Activated effector memory CD4-positive, alpha-beta T cell treated with anti-CD3 and anti-CD28 coated beads, Interleukin-2, amount 50 U/mL, for 16 hours (primary cell): ENCODE results near the gene EFNA4.

Source experiments
- DNase-seq: peaks from one replicate; pipeline ENCODE4 v3.0.0-alpha.2; 2020

EFNA4 gene

DNA sequence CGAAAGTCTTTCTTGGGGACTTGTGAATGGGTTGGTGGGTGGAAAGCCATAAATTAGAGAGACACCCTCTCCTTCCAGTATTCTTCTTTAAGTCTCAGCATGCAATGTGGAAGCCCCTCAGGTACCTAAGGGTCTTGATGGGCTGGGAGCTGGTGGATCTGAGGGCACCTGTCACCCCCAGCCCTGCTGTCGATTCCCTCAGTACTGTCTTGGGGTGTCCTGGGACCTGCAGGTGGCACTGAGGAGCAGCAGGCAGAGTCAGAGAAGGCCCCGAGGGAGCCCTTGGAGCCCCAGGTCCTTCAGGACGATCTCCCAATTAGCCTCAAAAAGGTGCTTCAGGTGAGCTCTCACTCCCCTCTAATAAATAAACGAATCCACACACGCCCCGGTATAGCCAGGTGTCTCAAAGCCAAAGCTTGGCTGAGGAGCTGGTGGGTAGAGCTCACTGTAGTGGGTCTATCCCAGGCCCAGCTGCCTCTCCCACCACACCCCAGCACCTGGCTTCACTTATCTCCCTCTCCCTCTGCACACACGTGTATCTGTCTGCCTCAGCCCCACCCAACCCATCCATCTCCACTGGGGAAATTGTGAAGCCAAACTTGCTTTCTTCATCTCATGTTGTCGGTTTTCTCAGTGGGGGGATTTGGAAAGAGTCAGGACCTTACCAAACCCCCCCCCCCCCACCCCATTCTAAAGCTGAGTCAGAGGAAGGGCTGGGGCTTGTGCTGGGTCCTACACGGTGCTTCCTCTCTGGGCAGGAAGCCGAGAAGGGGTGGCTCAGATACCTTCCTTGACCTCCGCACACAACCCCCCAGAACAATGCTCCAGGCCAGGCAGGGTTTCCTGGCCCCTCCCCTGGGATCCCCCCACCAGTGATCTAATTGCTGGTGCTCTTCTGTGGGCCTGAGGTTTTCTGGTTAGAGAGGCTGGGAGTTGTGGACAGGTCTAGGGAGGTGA, 10.8 kb upstream of the EFNA4 start:
- peak; percentile 73 for DNase-seq

- DNase-seq, result no peak
These were observed 9.9 kb upstream of the EFNA4 start for GRCh38 chr1:155053531-155054105.

GRCh38 chr1:155057104-155057503, 6.4 kb upstream of the EFNA4 start:
- DNase-seq, result no peak

GRCh38 chr1:155057788-155058211, 5.7 kb upstream of the EFNA4 start:
- DNase-seq, result no peak

- DNase-seq, result no peak
These were observed 2.8 kb upstream of the EFNA4 start for GRCh38 chr1:155060736-155061135.

DNA sequence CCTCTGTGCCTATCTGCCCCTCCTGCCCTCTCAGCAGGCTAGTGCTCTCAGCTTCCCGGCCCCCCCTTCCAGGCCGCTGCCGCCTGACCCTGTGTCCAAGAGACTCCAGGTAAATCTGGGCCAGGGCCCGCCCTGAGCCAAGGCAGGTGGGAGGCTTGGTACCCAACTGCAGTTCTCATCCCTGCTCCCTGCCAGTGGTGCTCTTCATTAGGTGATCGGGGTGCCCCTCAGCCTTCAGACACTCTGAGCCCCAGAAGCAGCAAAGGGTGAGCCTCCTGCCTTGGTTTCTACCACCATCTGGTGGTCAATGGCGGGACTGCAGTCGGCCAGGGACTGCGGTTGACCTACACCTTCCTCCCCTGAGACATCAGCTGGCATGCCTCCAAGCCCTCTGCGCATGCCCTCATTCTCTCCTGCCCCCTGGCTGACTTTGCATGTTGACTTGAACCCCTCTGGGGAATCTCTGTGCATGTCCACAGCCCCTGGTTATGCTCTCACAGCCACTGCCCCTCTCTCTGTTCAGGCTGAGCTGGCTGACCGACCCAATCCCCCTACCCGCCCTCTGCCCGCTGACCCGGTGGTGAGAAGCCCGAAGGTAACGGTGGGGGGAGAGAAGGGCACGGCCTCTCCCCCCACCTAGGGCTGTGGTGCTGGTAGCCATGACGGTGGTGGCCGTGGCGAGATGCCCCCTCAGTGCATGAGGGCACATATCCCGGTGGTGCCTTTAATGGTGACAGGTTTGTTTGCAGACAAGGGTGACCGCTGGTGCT, 2.0 kb upstream of the EFNA4 start:
- DNase-seq, result peak; percentile 98

- no peak for DNase-seq
These were observed 1.3 kb upstream of the EFNA4 start for GRCh38 chr1:155062151-155062686.

DNA sequence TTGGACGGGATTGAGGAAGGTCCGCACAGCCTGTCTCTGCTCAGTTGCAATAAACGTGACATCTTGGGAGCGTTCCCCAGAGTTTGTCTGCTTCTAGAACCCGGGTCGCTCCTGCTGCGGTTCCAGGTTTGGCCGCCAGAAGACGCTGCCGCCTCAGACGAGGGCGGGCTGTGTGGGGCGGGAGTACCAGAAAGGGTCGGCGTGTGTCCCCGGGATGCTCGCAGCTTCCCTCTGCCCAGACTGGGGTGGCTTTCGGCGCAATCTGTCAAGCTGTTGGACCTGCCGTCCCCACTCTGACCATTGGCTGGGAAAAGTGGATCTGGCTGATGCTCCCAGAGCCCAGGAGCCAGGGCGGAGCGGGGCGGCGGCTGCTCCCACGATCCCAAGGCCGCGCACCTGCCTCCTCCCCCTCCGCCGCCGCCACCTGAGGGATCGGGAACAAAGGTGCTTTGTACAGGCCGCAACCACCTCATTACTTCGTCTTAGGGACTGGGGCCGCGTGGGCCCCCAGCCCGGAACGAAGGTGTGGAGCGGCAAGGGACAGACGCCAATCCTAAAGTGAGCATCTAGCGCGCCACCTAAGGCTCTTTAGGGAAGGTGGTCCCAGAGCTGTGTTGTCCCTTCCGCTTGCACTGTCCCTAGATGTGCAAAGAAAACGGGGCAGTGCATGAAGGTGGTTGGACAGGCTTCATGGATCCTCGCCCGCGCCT, 683 bp upstream of the EFNA4 start:
- DNase-seq, result peak; percentile 90

GRCh38 chr1:155064111-155064831, 731 bp downstream of the EFNA4 start:
- DNase-seq, result peak; percentile 73

- no peak for DNase-seq
These were observed 1.4 kb downstream of the EFNA4 start for GRCh38 chr1:155064832-155065429.

DNA sequence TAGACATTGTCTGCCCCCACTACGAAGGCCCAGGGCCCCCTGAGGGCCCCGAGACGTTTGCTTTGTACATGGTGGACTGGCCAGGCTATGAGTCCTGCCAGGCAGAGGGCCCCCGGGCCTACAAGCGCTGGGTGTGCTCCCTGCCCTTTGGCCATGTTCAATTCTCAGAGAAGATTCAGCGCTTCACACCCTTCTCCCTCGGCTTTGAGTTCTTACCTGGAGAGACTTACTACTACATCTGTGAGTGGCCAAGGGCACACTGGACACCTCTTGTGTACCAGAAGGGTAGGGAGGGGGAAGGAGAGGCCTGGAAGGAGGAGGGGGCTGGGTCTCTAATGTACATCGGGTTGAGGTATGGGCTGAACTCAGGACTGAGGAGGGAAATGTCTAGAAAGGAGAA, 3.2 kb downstream of the EFNA4 start:
- no peak for DNase-seq

DNA sequence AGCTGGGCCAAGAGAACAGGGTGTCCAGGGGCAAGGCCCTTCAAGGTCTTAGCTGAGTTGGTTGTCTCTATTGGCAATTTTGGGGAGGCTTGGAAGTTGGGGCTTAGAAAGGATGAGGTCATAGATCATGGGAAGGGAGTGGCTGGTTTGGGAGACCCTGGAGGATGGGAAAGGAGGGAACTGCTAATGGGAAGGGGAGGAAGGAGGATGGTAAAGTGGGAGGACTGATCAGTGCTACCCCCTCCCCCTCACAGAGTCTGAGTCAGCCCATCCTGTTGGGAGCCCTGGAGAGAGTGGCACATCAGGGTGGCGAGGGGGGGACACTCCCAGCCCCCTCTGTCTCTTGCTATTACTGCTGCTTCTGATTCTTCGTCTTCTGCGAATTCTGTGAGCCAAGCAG, 5.1 kb downstream of the EFNA4 start:
- DNase-seq, result no peak

DNA sequence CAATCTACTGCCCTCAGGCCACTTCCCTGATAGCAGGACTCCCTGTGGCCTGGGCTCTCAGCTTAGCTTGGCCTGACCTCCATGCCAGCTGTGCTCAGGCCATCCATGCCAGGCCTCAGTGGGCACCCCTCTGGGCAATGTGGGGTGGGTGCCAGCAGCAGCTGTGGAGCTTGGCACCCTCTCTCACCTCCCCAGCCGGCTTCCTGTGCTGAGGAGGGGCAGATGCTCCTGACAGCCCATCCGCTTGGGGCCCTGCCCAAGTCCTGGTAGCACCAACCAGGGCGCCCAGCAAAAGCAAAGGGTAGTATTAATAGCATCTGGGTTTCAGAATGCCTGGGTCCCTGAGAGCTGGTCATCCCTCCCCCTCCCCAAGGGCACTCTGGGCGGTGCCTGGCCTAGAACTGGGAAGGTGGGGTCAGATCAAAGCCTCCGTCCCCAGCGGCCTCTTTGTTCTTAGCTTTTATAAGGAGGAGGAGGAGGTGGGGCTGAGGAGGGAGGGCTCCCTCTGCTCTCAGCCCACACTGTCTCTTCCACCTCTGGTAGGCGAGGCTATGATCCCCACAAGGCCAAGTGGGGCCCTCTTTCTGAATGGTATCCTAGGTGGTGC, 6.1 kb downstream of the EFNA4 start:
- no peak for DNase-seq

DNA sequence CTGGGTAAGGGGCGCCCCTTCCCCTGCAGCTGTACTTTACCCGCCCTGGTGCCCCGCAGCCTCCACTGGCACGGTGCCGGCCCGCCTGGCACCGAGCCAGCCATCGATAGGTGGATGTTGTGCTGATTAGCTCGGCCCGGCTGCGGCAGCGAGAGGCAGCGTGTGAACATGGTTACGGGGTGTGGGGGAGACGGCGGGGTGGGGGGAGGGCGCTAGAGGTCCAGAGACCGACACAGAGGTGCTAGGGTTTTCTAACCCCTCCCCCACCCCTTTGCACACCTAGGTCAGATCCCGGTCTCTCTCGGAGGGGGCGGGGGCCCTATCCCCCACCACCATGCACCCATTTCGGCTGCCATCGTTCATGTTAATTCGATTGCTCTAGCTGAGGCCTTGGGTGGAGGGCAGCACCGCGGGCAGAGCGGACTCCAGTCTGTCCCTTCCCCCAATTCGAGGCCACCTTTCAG, 6.7 kb downstream of the EFNA4 start:
- no peak for DNase-seq

GRCh38 chr1:155070721-155071569, 7.4 kb downstream of the EFNA4 start:
- DNase-seq, result peak; percentile 90

- no peak for DNase-seq
These were observed 8.2 kb downstream of the EFNA4 start for GRCh38 chr1:155071701-155072100.

DNA sequence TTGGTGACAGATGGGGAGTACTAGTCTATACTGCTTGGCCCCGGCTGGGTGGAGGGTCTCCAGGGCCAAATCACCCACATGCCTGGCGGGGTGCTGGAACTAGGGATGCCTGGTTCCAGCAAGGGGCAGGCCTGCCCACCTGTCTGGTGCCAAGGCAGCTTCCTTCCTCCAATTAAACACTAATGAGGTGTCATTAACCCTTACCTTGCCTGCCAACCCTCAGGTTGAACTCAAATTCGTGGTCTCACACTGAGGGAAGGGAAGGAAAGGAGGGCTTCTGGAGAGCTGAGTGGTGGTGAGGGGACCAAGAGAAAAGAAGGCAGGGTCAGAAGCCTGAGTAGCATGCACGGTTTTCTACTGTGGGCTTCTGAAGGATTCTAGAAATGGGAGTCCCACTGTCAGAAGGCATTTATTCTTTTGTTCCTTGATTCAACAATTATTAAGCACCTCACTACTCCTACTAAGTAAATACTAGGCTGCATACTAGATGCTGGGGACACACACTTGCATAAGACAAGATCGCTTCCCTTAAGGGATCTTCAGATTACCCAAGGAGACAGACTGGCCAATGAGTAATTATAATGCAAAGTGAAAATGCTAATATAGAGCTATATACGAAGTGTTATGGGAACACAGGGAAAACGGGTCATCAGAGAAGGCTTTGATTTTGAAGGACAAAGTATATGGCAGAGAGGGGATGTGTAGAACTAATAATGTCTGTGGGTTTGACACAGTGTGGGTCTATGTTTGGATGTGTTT, 9.2 kb downstream of the EFNA4 start:
- DNase-seq, result no peak

DNA sequence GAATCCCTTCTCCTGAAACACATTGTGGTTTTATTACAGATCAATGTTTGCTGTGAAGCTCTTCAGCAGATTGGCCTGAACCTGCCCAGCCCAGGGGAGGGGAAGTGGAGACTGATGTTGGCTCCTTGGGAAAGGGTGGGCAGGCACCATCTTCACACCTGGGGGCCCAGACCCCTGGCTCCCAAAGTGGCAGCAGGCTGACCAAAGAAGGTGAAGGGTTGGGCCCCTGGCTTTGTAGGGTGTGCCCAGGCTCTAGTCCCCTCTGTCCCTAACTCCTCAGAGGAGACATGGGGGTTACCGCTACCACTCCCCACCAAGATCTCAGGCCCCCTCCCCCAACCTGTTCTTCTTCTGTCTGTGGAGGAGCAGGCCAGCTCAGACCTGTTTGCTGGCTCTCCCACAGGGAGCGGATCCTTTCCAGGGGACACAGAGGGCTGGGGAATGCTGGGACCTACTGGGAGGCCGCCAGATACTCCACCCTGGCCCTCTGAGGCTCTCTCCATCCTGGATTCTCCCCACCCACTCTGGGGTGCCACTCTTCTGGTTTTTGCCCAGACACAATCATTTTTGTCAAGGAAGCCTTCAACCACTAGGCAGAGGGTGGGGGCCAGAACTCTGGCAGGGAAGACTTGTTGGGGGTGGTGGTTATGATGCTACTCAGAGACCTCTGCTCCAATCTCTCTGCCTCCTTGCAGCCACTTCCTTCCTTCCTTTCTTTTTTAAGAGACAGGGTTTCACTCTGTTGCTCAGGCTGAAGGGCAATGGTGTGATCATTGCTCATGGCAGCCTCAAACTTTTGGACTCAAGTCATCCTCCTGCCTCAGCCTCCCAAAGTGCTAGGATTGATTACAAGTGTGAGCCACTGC, 10.1 kb downstream of the EFNA4 start:
- DNase-seq, result no peak
